HG03442 (cell line): Measurements from ENCODE around the gene YDJC.
"Not testable (repeated sequence)": the region's sequence is repeated elsewhere in the genome, so short reads cannot be mapped to it uniquely, and the experiment has no call there.

Source experiments
- ATAC-seq: cut with Tn5 transposase; IDR thresholded peaks from one replicate; pipeline ENCODE4 v1.9.1; 2021; ENCODE audit warnings: mild to moderate bottlenecking, moderate library complexity; ENCODE audit not compliant: unreplicated experiment

The YDJC gene

DNA sequence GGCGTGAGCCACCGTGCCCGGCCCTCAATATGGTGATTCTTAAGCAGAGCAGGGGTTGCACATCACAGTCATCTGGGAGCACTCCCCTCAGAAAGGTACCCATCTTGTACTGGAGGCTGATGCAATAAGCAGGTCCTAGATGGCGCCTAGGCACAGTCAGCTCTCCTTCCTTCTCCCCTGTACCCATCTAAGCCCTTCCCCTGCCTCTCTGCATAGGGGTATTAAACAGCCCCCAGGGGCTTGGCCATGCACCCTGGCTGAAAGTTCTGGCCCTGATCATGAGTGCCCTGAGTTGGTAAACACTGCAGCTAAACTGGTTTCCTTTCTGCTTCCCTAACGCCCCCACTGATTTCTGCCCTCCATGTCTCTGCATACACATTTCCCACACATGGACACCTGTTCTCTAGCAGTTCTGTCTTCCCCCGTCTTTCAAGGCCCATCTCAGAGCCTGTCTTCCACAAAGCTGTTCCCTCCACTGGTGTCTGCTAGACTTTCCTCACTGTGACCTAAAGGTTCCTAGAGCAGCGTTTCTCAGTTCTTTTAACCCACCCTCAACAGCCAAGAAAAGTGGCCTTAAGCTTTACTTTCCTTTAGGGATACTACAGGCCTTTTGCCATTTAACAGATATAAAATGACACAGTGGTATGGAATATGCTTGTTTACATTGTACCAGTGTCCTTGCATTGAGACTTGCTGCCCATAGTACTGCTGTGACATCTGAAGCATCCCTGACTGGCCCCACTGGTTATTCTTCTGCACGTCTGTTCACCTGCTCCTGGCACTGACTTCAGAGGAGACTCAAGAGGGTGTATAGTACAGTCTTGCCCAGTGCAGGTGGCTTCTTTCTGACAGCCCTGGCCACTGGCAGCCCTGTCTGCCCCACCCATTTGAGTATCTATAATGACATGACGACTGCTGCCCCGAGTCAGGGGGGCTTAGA lies 46.8 kb downstream of the YDJC start:
- ATAC-seq = no peak

DNA sequence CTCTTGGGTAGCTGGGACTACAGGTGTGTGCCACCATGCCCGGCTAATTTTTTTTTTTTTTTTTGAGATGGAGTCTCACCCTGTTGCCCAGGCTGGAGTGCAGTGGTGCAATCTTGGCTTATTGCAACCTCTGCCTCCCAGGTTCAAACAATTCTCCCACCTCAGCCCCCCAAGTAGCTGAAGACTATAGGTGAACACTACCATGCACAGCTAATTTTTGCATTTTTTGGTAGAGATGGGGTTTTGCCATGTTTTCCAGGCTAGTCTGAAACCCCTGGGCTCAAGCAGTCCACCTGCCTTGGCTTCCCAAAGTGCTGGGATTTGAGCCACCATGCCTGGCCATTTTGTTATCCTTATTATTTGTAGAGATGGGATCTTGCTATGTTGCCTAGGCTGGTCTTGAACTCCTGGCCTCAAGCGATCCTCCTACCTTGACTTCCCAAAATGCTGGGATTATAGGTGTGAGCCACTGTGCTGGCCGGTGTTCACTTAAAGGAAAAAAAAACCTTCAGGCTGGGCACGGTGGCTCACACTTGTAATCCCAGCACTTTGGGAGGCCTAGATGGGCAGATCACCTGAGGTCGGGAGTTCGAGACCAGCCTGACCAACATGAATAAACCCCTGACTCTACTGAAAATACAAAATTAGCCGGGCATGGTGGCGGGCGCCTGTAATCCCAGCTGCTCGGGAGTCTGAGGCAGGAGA lies 48.7 kb downstream of the YDJC start:
- ATAC-seq = not testable (repeated sequence)

DNA sequence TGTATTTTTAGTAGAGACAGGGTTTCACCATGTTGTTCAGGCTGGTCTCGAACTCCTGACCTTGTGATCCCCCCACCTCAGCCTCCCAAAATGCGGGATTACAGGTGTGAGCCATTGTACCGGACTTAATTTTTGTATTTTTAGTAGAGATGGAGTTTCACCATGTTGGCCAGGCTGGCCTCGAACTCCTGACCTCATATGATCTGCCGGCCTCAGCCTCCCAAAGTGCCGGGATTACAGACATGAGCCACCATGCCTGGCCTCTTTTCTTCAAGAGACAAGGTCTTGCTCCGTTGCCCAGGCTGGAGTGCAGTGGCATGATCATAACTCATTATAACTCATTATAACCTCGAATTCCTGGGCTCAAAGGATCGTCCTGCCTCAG lies 49.2 kb downstream of the YDJC start:
- ATAC-seq = not testable (repeated sequence)

DNA sequence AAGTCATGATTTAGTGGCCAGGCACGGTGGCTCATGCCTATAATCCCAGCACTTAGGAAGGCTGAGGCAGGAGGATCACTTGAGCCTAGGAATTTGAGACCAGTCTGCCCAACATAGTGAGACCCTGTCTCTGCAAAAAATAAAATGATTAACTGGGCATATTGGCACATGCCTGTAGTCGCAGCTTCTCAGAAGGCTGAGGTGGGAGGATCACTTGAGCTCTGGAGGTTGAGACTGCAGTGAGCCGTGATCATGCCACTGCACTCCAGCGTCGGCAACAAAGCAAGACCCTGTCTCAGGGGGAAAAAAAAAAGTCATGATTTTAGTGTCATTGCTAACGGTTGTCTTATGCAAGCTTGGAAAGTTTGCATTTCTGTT lies 50.4 kb downstream of the YDJC start:
- ATAC-seq = no peak
